Measurements from ENCODE around the gene DLX4. TPM values are rescaled to one million over a fixed set of nuclear protein-coding genes. Genes with fewer than 3 reads are reported as not detected.

Gene DLX4
- total RNA-seq, 1 donor from 2014 or later, result 0.12 TPM

- no peaks in the 10 kb centered on the region for H3K9me3 Mint-ChIP-seq (ENCODE audit: low read depth)
- no peak for DNase-seq (ENCODE audit: low spot score)
- peaks cover 24% of the 10 kb centered on the region for H3K4me1 Mint-ChIP-seq (ENCODE audit: low read depth)
- no peak overlapping the region for H3K27ac Mint-ChIP-seq (ENCODE audit: unreplicated experiment)
- H3K4me3 Mint-ChIP-seq (ENCODE audit: unreplicated experiment), result no peak overlapping the region
- peaks cover 61% of the 10 kb centered on the region for H3K27me3 Mint-ChIP-seq (ENCODE audit: low read depth)
- peaks cover 2% of the 10 kb centered on the region for H3K36me3 Mint-ChIP-seq (ENCODE audit: low read depth)
- TF ChIP-seq CTCF (IDR thresholded peaks at IDR 0.05), result no peak
Observed at GRCh38 chr17:49990331-49990730, 21.3 kb downstream of the DLX4 start.

DNA sequence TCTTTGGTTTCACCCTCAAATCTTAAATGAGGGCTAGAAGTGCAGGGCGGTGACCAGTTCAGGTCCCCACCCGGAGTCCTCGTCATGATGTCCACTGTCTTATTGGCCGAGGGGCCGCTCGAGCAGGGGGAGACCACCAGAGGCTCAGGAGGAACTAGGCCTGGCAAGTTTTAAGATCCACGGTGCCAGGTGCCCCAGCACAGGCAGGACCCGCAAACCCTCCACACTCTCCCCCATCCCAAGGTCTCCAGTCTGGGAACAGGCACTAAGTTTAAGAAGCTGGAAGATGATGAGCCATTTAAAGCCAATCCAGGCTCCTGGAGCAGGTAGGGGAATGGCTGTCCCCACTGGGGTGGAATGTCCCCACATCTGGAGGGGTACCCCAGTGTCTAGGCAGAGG is 21.9 kb downstream of the DLX4 start:
- Mint-ChIP-seq H3K27me3 (ENCODE audit: low read depth) (peaks cover 64% of the 10 kb centered on the region), H3K27ac (ENCODE audit: unreplicated experiment) (no peak overlapping the region), H3K4me3 (ENCODE audit: unreplicated experiment) (no peak overlapping the region), H3K9me3 (ENCODE audit: low read depth) (no peaks in the 10 kb centered on the region), H3K4me1 (ENCODE audit: low read depth) (peaks cover 26% of the 10 kb centered on the region), H3K36me3 (ENCODE audit: low read depth) (peaks cover 2% of the 10 kb centered on the region)
- no peak for DNase-seq (ENCODE audit: low spot score)
- no peak for TF ChIP-seq CTCF (IDR thresholded peaks at IDR 0.05)

DNA sequence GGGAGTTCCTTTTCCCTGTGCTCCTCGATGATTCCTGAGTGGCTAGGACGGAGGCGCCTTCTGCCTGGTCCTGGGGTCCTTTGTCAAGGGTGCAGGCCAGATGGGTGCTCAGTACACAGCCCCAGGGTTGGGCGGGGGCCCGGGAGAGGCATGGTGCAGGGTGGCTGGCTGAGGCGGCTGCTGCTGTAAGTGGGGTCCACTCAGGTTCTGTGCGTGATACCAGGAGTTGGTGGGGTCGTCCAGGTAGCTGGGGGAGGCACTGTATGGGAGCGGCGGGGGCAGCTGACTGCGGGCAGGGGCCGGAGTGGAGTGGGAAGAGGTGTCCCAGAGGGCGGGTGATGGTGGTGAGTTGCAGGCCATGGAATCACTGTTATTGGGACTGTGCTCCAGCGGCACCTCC is 22.4 kb downstream of the DLX4 start:
- TF ChIP-seq CTCF (IDR thresholded peaks at IDR 0.05), result no peak
- no peak for DNase-seq (ENCODE audit: low spot score)
- Mint-ChIP-seq H3K4me1 (ENCODE audit: low read depth) (peaks cover 26% of the 10 kb centered on the region), H3K36me3 (ENCODE audit: low read depth) (peaks cover 2% of the 10 kb centered on the region), H3K4me3 (ENCODE audit: unreplicated experiment) (no peak overlapping the region), H3K9me3 (ENCODE audit: low read depth) (no peaks in the 10 kb centered on the region), H3K27ac (ENCODE audit: unreplicated experiment) (no peak overlapping the region), H3K27me3 (ENCODE audit: low read depth) (peaks cover 67% of the 10 kb centered on the region)

- peaks cover 28% of the 10 kb centered on the region for H3K4me1 Mint-ChIP-seq (ENCODE audit: low read depth)
- no peak for TF ChIP-seq CTCF (IDR thresholded peaks at IDR 0.05)
- no peaks in the 10 kb centered on the region for H3K9me3 Mint-ChIP-seq (ENCODE audit: low read depth)
- peaks cover 65% of the 10 kb centered on the region for H3K27me3 Mint-ChIP-seq (ENCODE audit: low read depth)
- no peak for DNase-seq (ENCODE audit: low spot score)
- peaks cover 2% of the 10 kb centered on the region for H3K36me3 Mint-ChIP-seq (ENCODE audit: low read depth)
- H3K4me3 Mint-ChIP-seq (ENCODE audit: unreplicated experiment), result no peak overlapping the region
- no peak overlapping the region for H3K27ac Mint-ChIP-seq (ENCODE audit: unreplicated experiment)
Observed at GRCh38 chr17:49992191-49992932, 23.4 kb downstream of the DLX4 start.

- no peak for TF ChIP-seq CTCF (IDR thresholded peaks at IDR 0.05)
- H3K4me3 Mint-ChIP-seq (ENCODE audit: unreplicated experiment), result peak overlapping the region; percentile 22
- H3K27ac Mint-ChIP-seq (ENCODE audit: unreplicated experiment), result no peak overlapping the region
- H3K9me3 Mint-ChIP-seq (ENCODE audit: low read depth), result no peaks in the 10 kb centered on the region
- DNase-seq (ENCODE audit: low spot score), result no peak
- H3K27me3 Mint-ChIP-seq (ENCODE audit: low read depth), result peaks cover 64% of the 10 kb centered on the region
- H3K4me1 Mint-ChIP-seq (ENCODE audit: low read depth), result peaks cover 25% of the 10 kb centered on the region
- peaks cover 2% of the 10 kb centered on the region for H3K36me3 Mint-ChIP-seq (ENCODE audit: low read depth)
Observed at GRCh38 chr17:49992933-49993422, 24.0 kb downstream of the DLX4 start.

Data from chondrocyte (in vitro differentiated cells).